Adrenal gland (tissue), 12 donors: ENCODE results near the gene SLC39A2. TPM values are rescaled to one million over a fixed set of nuclear protein-coding genes. Genes with fewer than 3 reads are reported as not detected.

ENCODE experiments used
- DNase-seq, 7 donors: peaks; one replicate each; pipeline ENCODE4 v3.0.0-alpha.2; 2019 to 2020
- H3K27ac ChIP-seq, 5 donors: fragments of 200-600 bp; sonication (generic) in 4 of 5; 1 replicate in 3 of 5; 2 replicates in 2 of 5; pipeline versions ENCODE4 v1.5.1 to v1.8.0; 2016 to 2020; ENCODE audit warnings: mild to moderate bottlenecking in 1 of 5
- H3K27me3 ChIP-seq: fragments of 200-600 bp; 2 replicates; pipeline ENCODE4 v1.8.0; 2021
- H3K36me3 ChIP-seq, 2 donors: fragments of 200-600 bp; replicated peaks in 1 of 2; 1 replicate in 1 of 2; 2 replicates in 1 of 2; pipeline versions ENCODE4 v1.5.1 to v1.8.0; 2018 to 2022
- H3K4me1 ChIP-seq, 2 donors: fragments of 200-600 bp; replicated peaks in 1 of 2; 1 replicate in 1 of 2; 2 replicates in 1 of 2; pipeline versions ENCODE4 v1.5.1 to v1.8.0; 2018 to 2021
- H3K4me3 ChIP-seq, 4 donors: fragments of 200-600 bp; sonication (generic) in 3 of 4; one replicate each; pipeline ENCODE4 v1.5.1; 2016 to 2018
- H3K9me3 ChIP-seq, 3 donors: fragments of 200-600 bp; sonication (generic) in 1 of 3; replicated peaks in 1 of 3; 1 replicate in 2 of 3; 2 replicates in 1 of 3; pipeline versions ENCODE4 v1.5.1 to v1.8.0; 2016 to 2021
- POLR2A ChIP-seq, 2 donors: fragments of 450-650 bp; IDR thresholded peaks; one replicate each; pipeline ENCODE4 v1.6.1; 2017; ENCODE audit warnings: antibody characterized with exemption in 2 of 2, mild to moderate bottlenecking in 2 of 2, moderate library complexity in 1 of 2
- WGBS, 4 donors: extraction: QIAGEN DNeasy Blood & Tissue Kit in 2 of 4; methylation state at CpG; one replicate each; pipeline versions ENCODE4 v1.1.5 to v1.1.7; 2013 to 2017; 5-methylcytosine and 5-hydroxymethylcytosine counted together
- intact Hi-C, 2 donors: fragments of 100-400 bp; cut with DNase I; formaldehyde crosslinking; loops; one replicate each; pipeline versions ENCODE4 v1.14.1 to v1.15.0; 2022 to 2023
- polyA plus RNA-seq, 3 donors: library from polyadenylated mRNA; stranded (reverse); fragments of 200-250 nt in 2 of 3; fragments of 350-450 nt in 1 of 3; fragmentation: Illumina TruSeq in 1 of 3; extraction: RNeasy Lipid Tissue Mini Kit (QIAGEN cat#74804) in 1 of 3; gene quantifications; one replicate each; pipeline ENCODE4 v1.2.3, GENCODE V29; 2013 to 2014
- total RNA-seq, 9 donors: library from RNA; depleted of rRNA in 4 of 9; stranded (reverse); fragments of >200 nt in 4 of 9; fragments of 120-200 nt in 1 of 9; fragmentation: NEBNext Ultra II Directional in 1 of 9; extraction: Animal tissue kit (Norgen Biotek cat#: 25700) in 1 of 9; gene quantifications; one replicate each; pipeline versions ENCODE4 v1.1.0 to v1.2.4, GENCODE V29; 2013 to 2023
- TF ChIP-seq, protein P1 (sequence below), 6 experiments: fragments of 450-650 bp in 4 of 6; fragments of 200-600 bp in 2 of 6; sonication (generic) in 1 of 6; IDR thresholded peaks; 1 replicate in 5 of 6; 2 replicates in 1 of 6; pipeline versions ENCODE4 v1.5.1 to v1.8.0; 2016 to 2021; ENCODE audit warnings: antibody characterized with exemption in 6 of 6, mild to moderate bottlenecking in 2 of 6, moderate library complexity in 1 of 6
- donor health status: healthy with polysubstance abuse.
- donor health status: Bipolar disorder and iron deficiency.
- donor health status: DM: yes; HTN: yes; CAD: no.
- donor health status: DM: no; HTN: no; CAD: no.
- donor health status: DM: no; HTN: no; CAD: no.
- donor health status: DM: yes; HTN: yes; CAD: no.

SLC39A2 gene
- total and polyA plus RNA-seq, 12 donors, result 0.24 to 0.29 TPM; not detected in 10

DNA sequence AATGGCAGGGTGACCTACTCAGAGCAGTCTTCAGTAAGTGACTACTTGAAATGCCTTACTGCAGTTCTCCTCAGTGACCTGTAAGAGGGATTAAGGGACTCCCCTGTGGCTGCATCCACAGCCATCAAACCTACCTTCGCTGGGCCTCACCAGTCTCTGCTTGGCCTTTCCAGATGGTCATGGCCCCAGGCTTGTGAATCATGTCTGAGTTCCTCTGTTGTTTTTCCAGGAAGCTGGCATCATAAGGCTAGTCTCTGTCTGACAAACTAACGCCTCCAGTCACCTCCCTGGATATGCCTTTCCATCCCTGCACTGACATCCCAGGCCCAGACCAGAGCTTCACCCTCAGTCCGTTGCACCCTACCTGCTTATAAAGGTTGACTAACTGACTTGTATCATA lies 29.8 kb upstream of the SLC39A2 start:
- intact Hi-C loops, result loop anchor here in 1 of 2 donors (5.0 to 10.0 kb wide), 2 partner anchors 117 to 275 kb away; no protein-coding TSS in a partner anchor
- H3K27ac ChIP-seq, result no peak overlapping the region
- no peaks in the 10 kb centered on the region for H3K9me3 ChIP-seq
- WGBS, 4 donors, result 78 to 86% (median 83%) methylated on average over 3 of the region's 3 CpGs
- peaks cover 10 to 16% of the 10 kb centered on the region in 2 donors for H3K4me1 ChIP-seq
- no peaks in the 10 kb centered on the region for H3K36me3 ChIP-seq
- DNase-seq, result no peak
- TF ChIP-seq, protein P1, sequence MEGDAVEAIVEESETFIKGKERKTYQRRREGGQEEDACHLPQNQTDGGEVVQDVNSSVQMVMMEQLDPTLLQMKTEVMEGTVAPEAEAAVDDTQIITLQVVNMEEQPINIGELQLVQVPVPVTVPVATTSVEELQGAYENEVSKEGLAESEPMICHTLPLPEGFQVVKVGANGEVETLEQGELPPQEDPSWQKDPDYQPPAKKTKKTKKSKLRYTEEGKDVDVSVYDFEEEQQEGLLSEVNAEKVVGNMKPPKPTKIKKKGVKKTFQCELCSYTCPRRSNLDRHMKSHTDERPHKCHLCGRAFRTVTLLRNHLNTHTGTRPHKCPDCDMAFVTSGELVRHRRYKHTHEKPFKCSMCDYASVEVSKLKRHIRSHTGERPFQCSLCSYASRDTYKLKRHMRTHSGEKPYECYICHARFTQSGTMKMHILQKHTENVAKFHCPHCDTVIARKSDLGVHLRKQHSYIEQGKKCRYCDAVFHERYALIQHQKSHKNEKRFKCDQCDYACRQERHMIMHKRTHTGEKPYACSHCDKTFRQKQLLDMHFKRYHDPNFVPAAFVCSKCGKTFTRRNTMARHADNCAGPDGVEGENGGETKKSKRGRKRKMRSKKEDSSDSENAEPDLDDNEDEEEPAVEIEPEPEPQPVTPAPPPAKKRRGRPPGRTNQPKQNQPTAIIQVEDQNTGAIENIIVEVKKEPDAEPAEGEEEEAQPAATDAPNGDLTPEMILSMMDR (IDR thresholded peaks at IDR 0.05), result no peak
- no peak for TF ChIP-seq POLR2A (IDR thresholded peaks at IDR 0.05)
- H3K27me3 ChIP-seq, result no peaks in the 10 kb centered on the region
- H3K4me3 ChIP-seq, result no peak overlapping the region

DNA sequence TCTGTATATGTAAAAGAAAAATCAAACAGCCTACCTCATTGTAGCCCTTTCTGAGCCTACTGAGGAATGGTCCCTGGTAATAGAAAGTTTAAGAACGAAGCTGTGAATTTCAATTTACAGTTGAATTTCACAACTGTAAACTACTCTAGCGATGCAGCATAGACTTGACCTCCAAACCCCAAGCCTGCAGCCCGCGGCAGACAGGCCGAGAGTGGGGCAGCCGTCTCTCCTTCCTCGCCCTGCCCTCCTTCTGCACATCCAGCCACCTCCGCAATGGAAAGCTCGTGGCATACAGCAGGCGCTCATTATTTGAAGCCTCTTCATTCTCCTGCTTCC lies 28.5 kb upstream of the SLC39A2 start:
- TF ChIP-seq, protein P1 (IDR thresholded peaks at IDR 0.05), result no peak
- H3K36me3 ChIP-seq, result no peaks in the 10 kb centered on the region
- peak overlapping the region in 3 of 4 donors; percentile 2 to 63 (median 53) for H3K4me3 ChIP-seq
- DNase-seq, result no peak
- H3K27me3 ChIP-seq, result no peaks in the 10 kb centered on the region
- H3K9me3 ChIP-seq, result no peaks in the 10 kb centered on the region
- 7 to 22% (median 13%) methylated on average over 5 to 10 of the region's 10 CpGs for WGBS, 4 donors
- peaks cover 21% of the 10 kb centered on the region in 2 donors for H3K4me1 ChIP-seq
- intact Hi-C loops, result loop anchor here in 1 of 2 donors (5.0 kb wide), 1 partner anchor 113 kb away; no protein-coding TSS in a partner anchor
- peak overlapping the region; percentile 19 to 94 (median 89) for H3K27ac ChIP-seq

DNA sequence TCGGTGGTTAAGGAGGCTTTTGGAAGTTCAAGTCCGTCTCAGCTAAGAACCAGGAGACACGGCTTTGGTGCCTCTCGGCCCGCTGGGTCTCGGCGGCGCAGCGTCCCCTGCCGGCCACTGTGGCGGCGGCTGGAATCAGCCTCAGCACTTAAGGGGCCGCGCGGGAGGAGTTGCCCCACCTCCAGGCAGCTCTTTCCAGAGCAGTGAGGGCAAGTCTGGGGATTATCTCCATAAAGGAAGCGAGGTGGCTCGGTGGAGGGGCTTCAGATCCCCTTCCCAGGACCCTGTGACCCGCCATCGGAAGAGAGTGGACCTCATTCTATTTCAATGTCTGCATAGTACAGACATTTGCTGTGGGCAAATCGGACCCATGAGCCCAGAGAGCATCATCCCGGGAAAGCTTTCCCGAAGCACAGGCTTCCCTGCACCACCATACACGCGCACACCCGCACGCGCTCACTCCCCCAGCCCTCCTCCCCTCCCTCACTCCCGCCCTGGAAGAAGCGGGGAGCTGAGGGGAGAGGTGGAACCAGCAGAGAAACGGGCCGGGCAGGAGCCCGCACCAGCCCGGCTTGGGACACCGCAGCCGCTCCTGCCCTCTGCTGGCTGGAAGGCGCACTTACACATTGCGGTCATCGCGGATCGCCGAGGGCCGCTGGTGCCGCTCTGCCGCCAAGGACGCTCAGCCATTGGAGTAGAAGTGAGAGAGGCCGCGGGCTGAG lies 27.9 kb upstream of the SLC39A2 start:
- 0% methylated on average over 15 to 47 of the region's 47 CpGs for WGBS, 4 donors
- peaks cover 22 to 25% of the 10 kb centered on the region in 2 donors for H3K4me1 ChIP-seq
- H3K9me3 ChIP-seq, result no peaks in the 10 kb centered on the region
- TF ChIP-seq, protein P1 (IDR thresholded peaks at IDR 0.05), result peak; percentile 77 to 98 (median 85)
- TF ChIP-seq POLR2A (IDR thresholded peaks at IDR 0.05), result no peak
- peak; percentile 76 to 94 (median 89) for DNase-seq
- intact Hi-C loops, result loop anchor here in 1 of 2 donors (5.0 kb wide), 1 partner anchor 114 kb away; no protein-coding TSS in a partner anchor
- H3K36me3 ChIP-seq, result no peaks in the 10 kb centered on the region
- peak overlapping the region; percentile 2 to 63 (median 48) for H3K4me3 ChIP-seq
- H3K27me3 ChIP-seq, result no peaks in the 10 kb centered on the region
- H3K27ac ChIP-seq, result peak overlapping the region; percentile 19 to 94 (median 89)

DNA sequence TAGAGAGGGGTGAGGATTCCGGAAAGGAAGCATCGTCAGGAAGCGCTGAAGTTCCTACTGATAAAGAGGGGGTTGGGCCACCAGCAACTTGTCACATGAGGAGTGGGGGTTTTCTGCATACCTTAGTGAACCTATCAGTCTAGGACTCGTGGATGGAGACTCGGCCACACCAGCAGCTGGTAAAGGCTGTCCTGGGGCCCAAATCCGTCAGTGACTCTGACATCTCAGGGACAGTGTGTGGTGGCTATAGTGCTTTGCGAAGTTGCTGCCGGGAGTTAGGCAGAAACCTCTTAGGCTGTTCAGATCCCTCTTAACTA lies 27.4 kb upstream of the SLC39A2 start:
- peak in 5 of 7 donors; percentile 93 to 95 (median 93) for DNase-seq
- H3K36me3 ChIP-seq, result no peaks in the 10 kb centered on the region
- H3K27ac ChIP-seq, result peak overlapping the region; percentile 15 to 94 (median 89)
- peak overlapping the region in 1 of 4 donors; percentile 63 for H3K4me3 ChIP-seq
- TF ChIP-seq, protein P1 (IDR thresholded peaks at IDR 0.05), result no peak
- TF ChIP-seq POLR2A (IDR thresholded peaks at IDR 0.05), result peak in 1 of 2 donors; percentile 82
- no peaks in the 10 kb centered on the region for H3K27me3 ChIP-seq
- intact Hi-C loops, result loop anchor here in 1 of 2 donors (5.0 kb wide), 1 partner anchor 114 kb away; no protein-coding TSS in a partner anchor
- peaks cover 22 to 25% of the 10 kb centered on the region in 2 donors for H3K4me1 ChIP-seq
- H3K9me3 ChIP-seq, result no peaks in the 10 kb centered on the region
- 0 to 7% (median 3%) methylated on average over 5 to 8 of the region's 8 CpGs for WGBS, 4 donors
